Amniotic epithelial cell (primary cell): ENCODE results near the gene FAM8A1.
"Not testable (repeated sequence)": the region's sequence is repeated elsewhere in the genome, so short reads cannot be mapped to it uniquely, and the experiment has no call there.

Source experiments
- DNase-seq: peaks from one replicate; pipeline ENCODE4 v3.0.0-alpha.2; 2010; ENCODE audit warnings: low read depth

The FAM8A1 gene, protein sequence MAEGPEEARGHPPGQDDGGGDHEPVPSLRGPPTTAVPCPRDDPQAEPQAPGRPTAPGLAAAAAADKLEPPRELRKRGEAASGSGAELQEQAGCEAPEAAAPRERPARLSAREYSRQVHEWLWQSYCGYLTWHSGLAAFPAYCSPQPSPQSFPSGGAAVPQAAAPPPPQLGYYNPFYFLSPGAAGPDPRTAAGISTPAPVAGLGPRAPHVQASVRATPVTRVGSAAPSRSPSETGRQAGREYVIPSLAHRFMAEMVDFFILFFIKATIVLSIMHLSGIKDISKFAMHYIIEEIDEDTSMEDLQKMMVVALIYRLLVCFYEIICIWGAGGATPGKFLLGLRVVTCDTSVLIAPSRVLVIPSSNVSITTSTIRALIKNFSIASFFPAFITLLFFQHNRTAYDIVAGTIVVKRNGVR

GRCh38 chr6:17599877-17600526, at the start of gene FAM8A1:
FAM8A1 (plus strand) TSS chr6:17600302; CDS start chr6:17600410, 108 bp downstream.
- peak; percentile 80 for DNase-seq

- DNase-seq: no peak
These were observed 48.6 kb upstream of the FAM8A1 start for GRCh38 chr6:17551383-17551958.

DNA sequence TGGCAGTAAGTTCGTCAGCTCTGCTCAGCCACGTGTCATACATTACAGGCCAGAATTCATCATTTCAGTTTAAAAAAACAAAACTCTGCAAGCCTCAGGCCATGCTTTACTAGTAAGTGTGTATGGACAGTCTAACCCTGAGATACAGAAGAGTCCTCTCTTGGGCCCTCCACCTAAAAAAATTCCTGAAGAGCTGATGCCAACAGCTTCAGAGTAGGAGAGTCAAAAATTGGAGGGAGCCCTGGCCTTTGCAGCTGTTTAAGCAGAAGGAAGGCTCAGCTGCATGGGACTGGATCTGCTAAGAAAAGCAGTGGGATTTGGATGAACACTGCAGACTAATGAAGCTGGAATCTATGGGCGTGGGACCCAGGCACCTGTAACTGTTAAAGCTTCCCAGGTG, 47.2 kb upstream of the FAM8A1 start:
- DNase-seq: no peak

DNA sequence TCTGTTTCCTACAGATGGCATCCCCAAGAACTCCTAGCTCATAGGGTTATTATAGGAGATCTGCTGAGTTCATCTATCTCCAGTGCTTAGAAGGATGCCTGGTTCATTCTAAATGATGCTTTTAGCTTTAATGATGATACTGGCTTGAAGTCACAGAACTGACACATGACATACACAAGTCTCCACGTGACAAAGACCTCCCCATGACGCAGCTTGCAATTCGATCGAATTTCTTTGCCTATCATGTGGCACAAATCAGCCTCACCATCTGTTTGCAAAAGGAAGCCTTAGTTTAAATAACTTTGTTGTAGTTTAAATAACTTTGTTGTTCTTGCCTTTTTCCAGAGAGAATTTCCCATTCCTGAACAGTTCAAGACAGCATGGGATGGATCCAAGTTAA, 44.1 kb upstream of the FAM8A1 start:
- no peak for DNase-seq

DNA sequence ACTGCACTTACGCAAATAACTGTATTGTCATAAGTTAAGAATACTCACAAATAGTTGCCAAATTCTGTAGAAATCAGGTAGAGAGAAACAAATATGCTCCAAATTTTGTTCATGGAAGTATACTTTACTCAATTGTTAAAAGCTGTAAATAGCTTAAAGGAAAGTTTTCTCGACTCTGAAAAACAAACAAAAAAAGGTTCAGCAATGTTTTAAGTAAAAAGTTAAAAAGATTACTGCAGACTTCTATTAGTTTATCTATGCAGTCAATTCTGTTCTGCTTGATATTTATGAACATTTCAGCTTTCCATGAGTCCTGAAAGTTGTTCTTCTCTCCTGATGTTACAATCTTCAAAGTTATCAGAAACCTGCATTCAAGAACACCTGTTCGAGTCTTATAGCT, 37.5 kb upstream of the FAM8A1 start:
- no peak for DNase-seq

DNA sequence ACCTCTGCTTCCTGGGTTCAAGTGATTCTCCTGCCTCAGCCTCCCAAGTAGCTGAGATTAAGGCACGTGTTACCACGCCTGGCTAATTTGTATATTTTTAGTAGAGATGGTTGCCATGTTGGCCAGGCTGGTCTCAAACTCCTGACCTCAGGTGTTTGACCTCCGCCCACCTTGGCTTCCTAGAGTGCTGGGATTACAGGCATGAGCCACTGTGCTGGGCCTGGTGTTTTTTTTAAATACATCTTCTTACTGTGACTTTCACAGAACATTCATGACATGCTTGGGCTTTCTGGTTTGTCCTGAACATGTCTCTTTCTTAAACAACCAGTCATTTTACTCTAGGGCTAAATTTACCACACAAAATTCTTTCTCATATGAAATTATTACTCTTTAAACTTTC, 34.7 kb upstream of the FAM8A1 start:
- DNase-seq: no peak

DNA sequence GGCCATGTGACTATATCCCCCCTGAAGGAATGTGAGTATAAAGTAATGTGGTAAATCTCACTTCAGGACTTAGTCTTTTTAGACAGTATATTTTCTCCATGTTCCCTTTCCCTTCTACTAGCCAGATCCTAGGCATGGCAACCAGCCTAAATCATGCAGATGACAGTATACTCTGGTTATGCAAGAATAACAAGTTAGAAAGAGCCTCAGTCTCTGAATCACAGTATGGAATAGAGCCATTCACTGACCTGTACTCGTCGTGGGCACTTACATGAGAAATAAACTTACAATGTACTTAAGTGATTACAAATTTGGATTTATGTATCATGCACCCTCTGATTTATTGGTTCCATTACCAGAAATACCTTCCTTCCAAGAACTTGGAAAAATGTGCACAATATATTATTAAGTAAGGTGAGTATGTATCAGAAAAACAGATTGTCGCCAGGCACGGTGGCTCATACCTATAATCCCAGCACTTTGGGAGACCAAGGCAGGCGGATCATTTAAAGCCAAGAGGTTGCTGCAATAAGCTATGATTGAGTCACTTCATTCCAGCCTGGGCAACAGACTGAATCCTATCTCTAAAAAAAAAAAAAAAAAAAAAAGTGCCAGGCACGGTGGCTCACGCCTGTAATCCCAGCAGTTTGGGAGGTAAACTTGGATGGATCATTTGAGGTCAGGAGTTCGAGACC, 25.1 kb upstream of the FAM8A1 start:
- peak; percentile 85 for DNase-seq

DNA sequence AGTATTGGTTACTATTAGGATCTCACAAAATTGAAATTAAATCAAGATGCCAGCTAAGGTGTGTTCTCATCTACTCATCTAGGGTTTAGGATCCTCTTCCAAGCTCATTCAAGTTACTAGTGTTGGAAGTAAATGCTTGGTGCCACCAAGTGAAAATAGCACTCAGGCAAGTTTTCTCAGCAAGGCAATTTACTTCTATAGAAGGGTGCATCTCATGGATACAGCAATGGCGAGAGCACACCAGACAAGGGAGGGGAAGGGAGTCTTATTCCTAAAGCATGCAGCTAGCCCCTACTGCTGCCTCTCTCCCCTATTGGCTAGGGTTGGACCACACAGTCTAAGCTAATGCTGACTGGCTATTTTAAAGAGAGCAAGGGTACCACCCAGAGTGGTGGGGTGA, 23.0 kb upstream of the FAM8A1 start:
- DNase-seq: no peak

DNA sequence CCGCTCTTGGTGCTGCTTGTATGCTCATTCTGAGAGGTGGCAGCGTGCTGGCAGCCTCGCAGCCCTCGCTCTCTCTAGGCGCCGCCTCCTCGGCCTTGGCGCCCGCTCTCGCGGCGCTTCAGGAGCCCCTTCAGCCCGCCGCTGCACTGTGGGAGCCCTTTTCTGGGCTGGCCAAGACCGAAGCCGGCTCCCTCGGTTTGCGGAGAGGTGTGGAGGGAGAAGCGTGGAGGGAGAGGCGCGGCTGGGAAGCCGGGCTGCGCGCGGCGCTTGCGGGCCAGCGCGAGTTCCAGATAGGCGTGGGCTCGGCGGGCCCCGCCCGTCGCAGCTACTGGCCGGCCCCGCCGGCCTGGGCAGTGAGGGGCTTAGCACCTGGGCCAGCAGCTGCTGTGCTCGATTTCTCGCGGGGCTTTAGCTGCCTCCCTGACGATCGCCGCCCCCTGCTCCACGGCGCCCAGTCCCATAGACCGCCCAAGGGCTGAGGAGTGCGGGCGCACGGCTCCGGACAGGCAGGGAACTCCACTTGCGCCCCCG, 19.5 kb upstream of the FAM8A1 start:
- peak; percentile 30 for DNase-seq

DNA sequence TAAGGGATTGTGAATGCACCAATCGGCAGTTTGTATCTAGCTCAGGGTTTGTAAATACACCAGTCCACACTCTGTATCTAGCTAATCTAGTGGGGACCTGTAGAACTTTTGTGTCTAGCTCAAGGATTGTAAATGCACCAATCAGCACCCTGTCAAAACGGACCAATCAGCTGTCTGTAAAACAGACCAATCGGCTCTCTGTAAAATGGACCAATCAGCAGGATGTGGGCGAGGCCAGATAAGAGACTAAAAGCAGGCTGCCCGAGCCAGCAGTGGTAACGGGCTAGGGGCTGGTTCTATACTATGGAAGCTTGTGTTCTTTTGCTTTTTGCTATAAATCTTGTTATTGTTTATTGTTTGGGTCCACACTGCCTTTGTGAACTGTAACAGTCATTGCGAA, 18.8 kb upstream of the FAM8A1 start:
- DNase-seq: not testable (repeated sequence)

GRCh38 chr6:17583811-17584210, 16.3 kb upstream of the FAM8A1 start:
- DNase-seq: peak; percentile 27

- DNase-seq: peak; percentile 71
These were observed 15.8 kb upstream of the FAM8A1 start for GRCh38 chr6:17584241-17584803.

DNA sequence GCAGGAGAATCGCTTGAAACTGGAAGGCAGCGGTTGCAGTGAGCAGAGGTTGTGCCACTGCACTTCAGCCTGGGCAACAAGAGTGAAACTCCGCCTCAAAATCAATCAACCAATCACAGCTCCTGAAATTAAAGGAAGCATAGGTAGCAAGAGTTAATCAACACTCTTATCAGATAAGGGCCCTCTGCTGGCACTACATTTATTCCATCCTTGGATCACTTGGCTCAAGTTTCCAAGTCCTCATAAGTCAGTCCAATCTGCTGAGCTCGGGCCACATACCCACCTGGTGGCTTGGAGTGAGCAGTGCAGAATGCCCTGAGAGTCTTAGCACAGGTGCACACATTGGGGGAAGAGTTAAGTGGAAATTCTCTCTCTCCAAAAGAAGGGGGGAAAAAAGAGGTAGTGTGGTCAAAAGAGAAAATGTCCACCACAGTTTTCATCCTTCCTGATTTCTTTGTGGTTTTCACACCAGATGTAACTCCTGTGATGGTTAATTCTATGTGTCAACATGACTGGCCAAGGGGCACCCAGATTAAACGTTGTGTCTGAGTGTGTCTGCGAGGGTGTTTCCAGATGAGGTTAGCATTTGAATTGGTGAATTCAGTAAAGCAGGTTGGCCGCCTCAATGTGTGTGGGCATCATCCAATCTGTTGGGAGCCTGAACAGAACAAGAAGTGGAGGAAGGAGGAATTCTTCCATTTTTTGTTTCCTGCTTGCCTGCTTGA, 14.2 kb upstream of the FAM8A1 start:
- DNase-seq: no peak

GRCh38 chr6:17586623-17587022, 13.5 kb upstream of the FAM8A1 start:
- not testable (repeated sequence) for DNase-seq

- DNase-seq: no peak
These were observed 12.1 kb upstream of the FAM8A1 start for GRCh38 chr6:17588011-17588410.

- peak; percentile 64 for DNase-seq
These were observed 10.6 kb upstream of the FAM8A1 start for GRCh38 chr6:17589406-17590096.

- DNase-seq: no peak
These were observed 8.8 kb upstream of the FAM8A1 start for GRCh38 chr6:17591287-17591686.

DNA sequence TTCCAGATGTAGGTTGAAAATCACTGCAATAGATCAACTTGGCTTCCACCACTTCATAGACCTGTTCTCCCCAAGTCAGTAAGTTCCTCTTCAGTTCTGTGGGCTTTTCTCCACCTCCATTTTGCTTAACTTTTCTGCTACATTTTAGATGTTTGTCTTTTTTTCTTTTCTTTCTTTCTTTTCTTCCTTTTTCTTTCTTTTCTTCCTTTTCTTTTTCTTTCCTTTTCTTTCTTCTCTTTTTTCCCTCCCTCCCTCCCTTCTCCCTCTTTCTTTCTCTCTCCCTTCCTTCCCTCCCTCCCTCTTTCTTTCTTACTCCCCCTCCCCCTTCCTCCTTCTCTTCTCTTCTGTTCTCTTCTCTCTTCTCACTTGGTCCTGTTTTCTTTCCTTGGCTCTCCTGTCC, 6.9 kb upstream of the FAM8A1 start:
- no peak for DNase-seq

DNA sequence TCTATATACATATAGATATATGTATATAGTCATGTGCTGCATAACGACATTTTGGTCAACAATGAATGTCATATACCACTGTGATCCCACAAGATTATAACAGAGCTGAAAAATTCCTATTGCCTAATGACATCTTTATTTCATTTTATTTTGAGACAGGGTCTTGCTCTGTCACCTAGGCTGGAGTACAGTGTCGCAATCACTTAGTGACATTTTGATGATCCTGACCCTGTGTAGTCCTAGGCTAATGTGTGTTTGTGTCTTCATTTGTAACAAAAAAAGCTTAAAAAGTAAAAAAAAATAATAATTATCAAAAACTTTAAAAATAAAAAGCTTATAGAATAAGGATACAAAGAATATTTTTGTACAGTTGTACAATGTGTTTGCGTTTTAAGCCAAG, 4.0 kb upstream of the FAM8A1 start:
- DNase-seq: no peak

DNA sequence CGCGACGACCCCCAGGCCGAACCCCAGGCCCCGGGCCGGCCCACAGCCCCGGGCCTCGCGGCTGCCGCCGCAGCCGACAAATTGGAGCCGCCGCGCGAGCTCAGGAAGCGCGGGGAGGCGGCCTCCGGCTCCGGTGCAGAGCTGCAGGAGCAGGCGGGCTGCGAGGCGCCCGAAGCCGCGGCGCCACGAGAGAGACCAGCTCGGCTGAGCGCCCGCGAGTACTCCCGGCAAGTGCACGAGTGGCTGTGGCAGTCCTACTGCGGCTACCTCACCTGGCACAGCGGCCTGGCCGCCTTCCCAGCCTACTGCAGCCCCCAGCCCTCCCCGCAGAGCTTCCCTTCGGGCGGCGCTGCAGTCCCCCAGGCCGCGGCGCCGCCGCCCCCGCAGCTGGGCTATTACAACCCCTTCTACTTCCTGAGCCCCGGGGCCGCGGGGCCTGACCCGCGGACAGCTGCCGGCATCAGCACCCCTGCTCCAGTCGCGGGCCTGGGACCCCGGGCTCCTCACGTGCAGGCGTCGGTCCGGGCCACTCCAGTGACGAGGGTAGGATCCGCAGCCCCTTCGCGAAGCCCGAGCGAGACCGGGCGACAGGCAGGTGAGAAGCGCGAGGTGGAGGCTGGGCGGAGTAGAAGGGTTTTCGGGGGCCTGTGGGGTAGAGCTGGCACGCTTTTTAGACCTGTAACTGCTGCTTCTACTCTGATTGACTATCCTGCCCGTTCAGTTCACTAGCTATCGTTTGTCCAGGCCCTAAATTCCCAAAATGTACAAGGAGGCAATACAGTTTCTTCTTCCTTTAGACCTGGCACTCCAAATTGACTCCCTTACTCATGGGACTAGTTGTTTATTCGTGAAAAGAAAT, 654 bp downstream of the FAM8A1 start:
- DNase-seq: peak; percentile 14
